ENCODE results near the gene NFATC1. TPM values are rescaled to one million over a fixed set of nuclear protein-coding genes. Genes with fewer than 3 reads are reported as not detected.

NFATC1 gene
- total RNA-seq, 1 donor from 2014 or later = 103 TPM

DNA sequence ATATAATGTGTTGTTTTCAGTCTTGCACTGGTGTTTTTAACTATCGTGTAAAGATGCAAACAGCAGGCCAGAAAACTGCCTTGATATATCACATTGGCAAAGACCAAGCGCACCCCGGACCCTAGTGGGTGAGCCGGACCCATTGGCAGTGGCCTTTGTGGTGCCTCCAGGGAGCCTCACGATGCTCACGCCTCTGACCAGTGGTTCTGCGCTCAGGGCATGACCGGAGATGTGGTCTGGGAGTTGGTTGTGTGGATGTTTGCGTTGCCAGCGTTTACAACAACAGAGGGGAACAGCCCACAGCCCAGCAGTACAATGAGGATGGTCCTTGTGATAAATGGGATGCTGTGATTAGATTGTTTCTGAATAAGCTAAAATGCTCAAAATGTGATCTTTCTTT, 32.6 kb downstream of the NFATC1 start:
- no peak for DNase-seq (ENCODE audit: low spot score)
- intact Hi-C loops (cut with micrococcal nuclease) = no loop called here
- H3K36me3 Mint-ChIP-seq (ENCODE audit: low read depth) = peaks cover 18% of the 10 kb centered on the region
- H3K9me3 Mint-ChIP-seq = no peaks in the 10 kb centered on the region
- no peaks in the 10 kb centered on the region for H3K27me3 Mint-ChIP-seq (ENCODE audit: insufficient read depth)
- H3K4me3 Mint-ChIP-seq = no peak overlapping the region
- H3K27ac Mint-ChIP-seq = no peak overlapping the region
- H3K4me1 Mint-ChIP-seq (ENCODE audit: low read depth) = peaks cover 20% of the 10 kb centered on the region

- Mint-ChIP-seq H3K9me3 (no peaks in the 10 kb centered on the region), H3K4me1 (ENCODE audit: low read depth) (peaks cover 19% of the 10 kb centered on the region), H3K27me3 (ENCODE audit: insufficient read depth) (no peaks in the 10 kb centered on the region), H3K4me3 (no peak overlapping the region), H3K36me3 (ENCODE audit: low read depth) (peaks cover 17% of the 10 kb centered on the region), H3K27ac (no peak overlapping the region)
- no peak for DNase-seq (ENCODE audit: low spot score)
- intact Hi-C loops (cut with micrococcal nuclease) = no loop called here
These were observed 33.7 kb downstream of the NFATC1 start for GRCh38 chr18:79429381-79429780.

- H3K9me3 Mint-ChIP-seq = no peaks in the 10 kb centered on the region
- H3K36me3 Mint-ChIP-seq (ENCODE audit: low read depth) = peaks cover 14% of the 10 kb centered on the region
These were observed 34.1 kb downstream of the NFATC1 start for GRCh38 chr18:79429785-79430281.

DNA sequence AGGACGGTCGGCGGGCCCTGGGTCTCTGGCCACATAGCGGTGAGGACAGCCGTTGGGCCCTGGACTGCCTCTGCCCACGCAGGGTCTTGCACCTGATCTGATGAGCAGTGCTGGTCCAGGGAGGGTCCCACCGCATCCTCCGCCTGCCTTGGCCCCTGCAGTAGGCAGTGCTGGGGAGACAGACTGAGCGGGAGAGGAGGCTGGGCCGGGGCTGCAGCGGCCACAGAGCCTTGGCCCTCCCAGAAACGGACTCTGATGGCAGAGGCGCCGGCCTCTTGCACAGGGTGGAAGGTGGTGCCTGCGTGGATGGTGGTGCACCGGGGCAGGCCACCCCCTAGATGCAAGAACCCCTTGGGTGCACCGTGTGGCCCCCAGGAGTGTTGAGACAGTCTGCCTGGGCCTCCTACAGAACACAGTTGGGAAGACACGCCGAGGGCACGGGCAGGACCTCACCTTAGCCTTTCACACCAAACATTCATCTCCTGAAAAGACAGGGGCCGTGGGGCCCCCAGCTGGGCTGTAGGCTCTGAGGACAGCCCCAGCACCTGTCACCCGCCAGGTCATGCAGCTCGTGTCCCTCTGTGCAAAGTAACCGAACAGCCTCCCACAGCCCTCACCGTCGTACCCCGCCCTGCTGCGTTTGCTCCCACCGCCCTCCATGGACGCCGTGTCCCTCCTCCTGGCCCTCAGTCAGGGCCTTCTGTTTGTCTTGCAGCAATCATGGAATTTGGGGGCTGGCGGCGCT, 36.8 kb downstream of the NFATC1 start:
- H3K36me3 Mint-ChIP-seq (ENCODE audit: low read depth) = peaks cover 12% of the 10 kb centered on the region
- no peaks in the 10 kb centered on the region for H3K9me3 Mint-ChIP-seq
- peaks cover 10% of the 10 kb centered on the region for H3K4me1 Mint-ChIP-seq (ENCODE audit: low read depth)
- no peak overlapping the region for H3K27ac Mint-ChIP-seq
- no peaks in the 10 kb centered on the region for H3K27me3 Mint-ChIP-seq (ENCODE audit: insufficient read depth)
- intact Hi-C loops (cut with micrococcal nuclease) = no loop called here
- H3K4me3 Mint-ChIP-seq = no peak overlapping the region
- no peak for DNase-seq (ENCODE audit: low spot score)

More at GRCh38 chr18:79429785-79430281, 34.1 kb downstream of the NFATC1 start:
- no peaks in the 10 kb centered on the region for H3K27me3 Mint-ChIP-seq (ENCODE audit: insufficient read depth)
- DNase-seq (ENCODE audit: low spot score) = no peak
- intact Hi-C loops (cut with micrococcal nuclease) = no loop called here
- no peak overlapping the region for H3K4me3 Mint-ChIP-seq
- H3K4me1 Mint-ChIP-seq (ENCODE audit: low read depth) = peaks cover 14% of the 10 kb centered on the region
- no peak overlapping the region for H3K27ac Mint-ChIP-seq

DNA sequence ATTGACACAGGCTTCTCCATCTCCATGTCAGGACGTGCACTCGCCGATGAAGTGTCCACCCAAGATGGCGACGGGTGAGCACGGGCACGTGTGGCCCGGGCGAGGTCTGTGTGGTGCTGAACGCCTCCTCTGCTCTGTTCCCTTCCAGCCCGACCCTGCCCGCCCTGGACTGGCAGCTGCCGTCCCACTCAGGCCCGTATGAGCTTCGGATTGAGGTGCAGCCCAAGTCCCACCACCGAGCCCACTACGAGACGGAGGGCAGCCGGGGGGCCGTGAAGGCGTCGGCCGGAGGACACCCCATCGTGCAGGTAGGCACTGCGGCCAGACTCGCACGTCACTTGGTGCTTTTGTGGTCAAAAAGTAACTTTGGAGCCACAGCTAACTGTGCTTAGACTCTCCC, 37.7 kb downstream of the NFATC1 start:
- intact Hi-C loops (cut with micrococcal nuclease) = no loop called here
- H3K4me1 Mint-ChIP-seq (ENCODE audit: low read depth) = peaks cover 10% of the 10 kb centered on the region

DNA sequence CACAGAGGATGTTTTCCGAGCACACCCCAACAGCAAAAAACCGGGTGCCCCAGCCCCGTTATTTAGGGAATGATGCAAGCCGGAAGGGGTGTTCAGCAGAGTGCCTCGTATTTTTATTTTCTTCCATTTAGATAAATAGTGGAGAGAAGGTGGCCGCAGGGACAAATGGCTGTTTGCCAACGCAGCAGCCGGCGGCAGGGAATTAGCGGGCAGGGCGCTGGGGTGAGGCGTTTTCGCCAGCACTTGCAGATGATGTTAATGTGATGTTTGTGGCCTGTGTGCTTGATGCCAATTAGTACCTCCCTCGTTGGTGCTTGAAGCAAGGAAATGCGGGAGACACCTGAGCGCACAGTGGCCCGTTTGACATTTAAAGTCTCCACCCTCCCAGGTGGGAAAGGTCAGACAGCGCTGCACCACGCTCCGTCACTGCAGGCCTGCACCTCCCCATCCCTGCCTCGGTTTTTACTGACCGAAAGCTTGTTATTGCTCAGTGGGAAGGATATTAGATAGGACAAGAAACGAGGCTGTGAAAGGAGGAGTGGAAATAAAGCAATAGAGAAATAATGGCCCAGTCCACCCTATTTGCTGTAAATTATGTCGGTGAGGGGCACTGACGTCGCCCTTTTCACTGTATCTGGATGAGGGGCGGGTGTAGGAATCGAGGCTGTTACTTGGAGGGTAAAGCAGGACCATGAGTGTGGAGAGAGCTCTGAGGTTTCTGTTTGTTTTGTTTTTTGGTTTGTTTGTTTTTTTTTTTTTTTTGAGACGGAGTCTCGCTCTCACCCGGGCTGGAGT, 39.1 kb downstream of the NFATC1 start:
- H3K9me3 Mint-ChIP-seq = no peaks in the 10 kb centered on the region
- intact Hi-C loops (cut with micrococcal nuclease) = loop anchor here (5.0 kb wide), 1 partner anchor 38 kb away; the partner anchor contains the start of gene NFATC1
- no peak overlapping the region for H3K4me3 Mint-ChIP-seq
- peaks cover 11% of the 10 kb centered on the region for H3K4me1 Mint-ChIP-seq (ENCODE audit: low read depth)
- H3K27me3 Mint-ChIP-seq (ENCODE audit: insufficient read depth) = no peaks in the 10 kb centered on the region
- H3K36me3 Mint-ChIP-seq (ENCODE audit: low read depth) = peaks cover 22% of the 10 kb centered on the region
- no peak overlapping the region for H3K27ac Mint-ChIP-seq
- DNase-seq (ENCODE audit: low spot score) = no peak

More for the DNA sequence above, 37.7 kb downstream of the NFATC1 start:
- no peak overlapping the region for H3K27ac Mint-ChIP-seq
- no peaks in the 10 kb centered on the region for H3K9me3 Mint-ChIP-seq
- no peaks in the 10 kb centered on the region for H3K27me3 Mint-ChIP-seq (ENCODE audit: insufficient read depth)
- H3K36me3 Mint-ChIP-seq (ENCODE audit: low read depth) = peaks cover 16% of the 10 kb centered on the region
- no peak overlapping the region for H3K4me3 Mint-ChIP-seq
- no peak for DNase-seq (ENCODE audit: low spot score)

GRCh38 chr18:79436556-79437275, 41.0 kb downstream of the NFATC1 start:
- peaks cover 26% of the 10 kb centered on the region for H3K36me3 Mint-ChIP-seq (ENCODE audit: low read depth)
- no peaks in the 10 kb centered on the region for H3K9me3 Mint-ChIP-seq
- intact Hi-C loops (cut with micrococcal nuclease) = loop anchor here (5.0 kb wide), 1 partner anchor 39 kb away; the partner anchor contains the start of gene NFATC1
- H3K27ac Mint-ChIP-seq = no peak overlapping the region
- peaks cover 9% of the 10 kb centered on the region for H3K4me1 Mint-ChIP-seq (ENCODE audit: low read depth)
- no peak overlapping the region for H3K4me3 Mint-ChIP-seq
- no peaks in the 10 kb centered on the region for H3K27me3 Mint-ChIP-seq (ENCODE audit: insufficient read depth)
- no peak for DNase-seq (ENCODE audit: low spot score)

DNA sequence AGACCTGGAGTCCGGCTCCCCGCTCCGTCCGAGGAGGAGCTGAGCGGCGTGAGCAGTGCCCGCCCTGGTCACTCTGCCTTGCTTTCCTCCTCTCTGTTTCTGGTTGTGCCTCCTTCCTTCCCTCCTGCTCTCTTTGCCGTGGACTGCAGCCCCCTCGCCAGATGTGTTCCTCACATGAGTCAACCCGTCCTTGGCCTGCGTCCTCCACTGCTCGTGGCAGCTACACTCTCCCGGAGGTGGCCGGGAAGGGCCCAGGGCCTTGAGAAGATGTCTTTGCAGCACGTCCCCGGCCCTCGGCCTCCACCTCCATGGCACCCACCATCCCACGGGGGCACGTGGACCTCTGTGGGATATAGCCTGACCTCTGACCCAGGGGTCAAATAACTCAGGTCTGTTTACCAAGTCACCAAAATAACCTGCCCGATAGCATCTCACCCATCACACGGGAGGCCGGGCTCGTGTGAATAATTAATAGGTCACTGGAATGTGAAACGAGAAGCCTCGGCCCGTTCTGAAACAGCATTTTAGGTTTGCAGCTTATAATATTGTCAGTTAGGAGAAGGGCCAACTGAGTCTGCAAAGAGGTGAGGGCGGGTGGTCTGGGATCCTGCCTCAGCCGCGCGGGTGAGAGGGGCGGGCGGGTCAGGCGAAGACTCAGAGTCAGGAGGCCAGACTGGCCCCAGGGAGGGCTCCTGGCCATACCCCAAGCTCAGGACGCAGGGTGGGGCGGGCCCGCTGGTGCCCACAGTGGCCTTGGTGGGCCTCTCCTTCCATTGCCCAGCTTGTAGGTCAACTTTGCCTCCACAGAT, 42.6 kb downstream of the NFATC1 start:
- peaks cover 9% of the 10 kb centered on the region for H3K4me1 Mint-ChIP-seq (ENCODE audit: low read depth)
- H3K27me3 Mint-ChIP-seq (ENCODE audit: insufficient read depth) = no peaks in the 10 kb centered on the region
- peaks cover 23% of the 10 kb centered on the region for H3K36me3 Mint-ChIP-seq (ENCODE audit: low read depth)
- H3K4me3 Mint-ChIP-seq = no peak overlapping the region
- H3K9me3 Mint-ChIP-seq = no peaks in the 10 kb centered on the region
- DNase-seq (ENCODE audit: low spot score) = no peak
- H3K27ac Mint-ChIP-seq = no peak overlapping the region
- intact Hi-C loops (cut with micrococcal nuclease) = loop anchor here (5.0 kb wide), 1 partner anchor 41 kb away; the partner anchor contains the start of gene NFATC1

DNA sequence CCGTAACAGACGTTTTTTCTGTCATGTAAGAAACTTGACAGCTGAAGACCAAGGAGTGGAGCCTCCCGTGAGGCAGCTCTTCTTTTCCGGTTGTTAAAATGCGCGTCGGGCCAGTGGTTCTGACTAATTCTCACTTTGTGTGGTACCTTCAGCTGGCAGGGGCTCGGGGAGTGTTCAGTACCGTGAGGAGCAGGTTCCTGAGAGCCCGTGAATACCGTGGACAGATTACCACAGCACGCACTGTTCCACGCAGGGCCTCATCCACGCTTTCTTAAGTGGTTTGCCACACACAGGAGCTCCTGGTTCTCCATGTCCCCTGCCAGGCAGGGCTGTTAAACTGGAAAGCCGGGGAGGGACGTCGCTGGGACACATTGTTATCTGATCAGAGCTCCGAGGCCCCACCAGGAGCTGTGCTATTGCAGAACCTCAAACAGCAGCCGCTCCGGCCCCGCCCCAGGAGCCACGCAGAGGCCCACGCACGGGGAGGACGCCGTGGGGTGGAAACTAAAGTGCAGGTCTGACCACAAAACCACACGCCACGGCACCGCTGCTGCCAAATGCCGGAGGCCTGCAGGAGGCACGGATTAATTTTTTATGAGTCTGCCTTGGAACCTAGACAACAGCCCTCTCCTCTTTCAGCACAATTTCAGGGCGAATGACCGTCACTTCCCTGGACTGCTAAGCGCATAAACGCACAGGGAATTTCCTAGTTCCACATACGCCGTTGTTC, 43.3 kb downstream of the NFATC1 start:
- Mint-ChIP-seq H3K4me3 (no peak overlapping the region), H3K27me3 (ENCODE audit: insufficient read depth) (no peaks in the 10 kb centered on the region), H3K9me3 (no peaks in the 10 kb centered on the region), H3K27ac (peak overlapping the region; percentile 48), H3K4me1 (ENCODE audit: low read depth) (peaks cover 9% of the 10 kb centered on the region), H3K36me3 (ENCODE audit: low read depth) (peaks cover 23% of the 10 kb centered on the region)
- DNase-seq (ENCODE audit: low spot score) = no peak
- intact Hi-C loops (cut with micrococcal nuclease) = loop anchor here (1.0 to 5.0 kb wide), 2 partner anchors 42 to 84 kb away; partner anchors contain the start of gene NFATC1

DNA sequence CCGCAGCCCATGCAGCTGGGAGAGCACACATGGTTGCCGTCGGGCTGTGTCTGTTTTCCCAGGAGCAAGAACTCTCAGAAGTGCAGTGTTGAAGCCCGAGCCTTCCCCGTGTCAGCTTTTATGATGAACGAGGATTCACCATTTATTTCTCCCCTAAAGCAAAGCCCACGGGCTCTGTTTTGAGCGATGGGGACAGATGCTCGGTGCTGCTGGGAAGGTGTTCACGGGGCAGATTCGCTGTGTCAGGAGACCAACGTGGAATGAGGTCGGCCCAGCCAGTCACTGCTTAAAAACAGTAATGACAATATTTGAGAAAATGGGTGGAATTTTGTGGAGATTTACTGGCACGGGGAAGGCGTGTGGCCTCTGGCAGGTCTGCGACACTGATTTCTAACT, 43.9 kb downstream of the NFATC1 start:
- H3K4me1 Mint-ChIP-seq (ENCODE audit: low read depth) = peaks cover 9% of the 10 kb centered on the region
- no peak overlapping the region for H3K27ac Mint-ChIP-seq
- H3K9me3 Mint-ChIP-seq = no peaks in the 10 kb centered on the region
- DNase-seq (ENCODE audit: low spot score) = no peak
- H3K4me3 Mint-ChIP-seq = no peak overlapping the region
- peaks cover 23% of the 10 kb centered on the region for H3K36me3 Mint-ChIP-seq (ENCODE audit: low read depth)
- intact Hi-C loops (cut with micrococcal nuclease) = loop anchor here (1.0 to 5.0 kb wide), 2 partner anchors 42 to 84 kb away; partner anchors contain the start of gene NFATC1
- H3K27me3 Mint-ChIP-seq (ENCODE audit: insufficient read depth) = no peaks in the 10 kb centered on the region

DNA sequence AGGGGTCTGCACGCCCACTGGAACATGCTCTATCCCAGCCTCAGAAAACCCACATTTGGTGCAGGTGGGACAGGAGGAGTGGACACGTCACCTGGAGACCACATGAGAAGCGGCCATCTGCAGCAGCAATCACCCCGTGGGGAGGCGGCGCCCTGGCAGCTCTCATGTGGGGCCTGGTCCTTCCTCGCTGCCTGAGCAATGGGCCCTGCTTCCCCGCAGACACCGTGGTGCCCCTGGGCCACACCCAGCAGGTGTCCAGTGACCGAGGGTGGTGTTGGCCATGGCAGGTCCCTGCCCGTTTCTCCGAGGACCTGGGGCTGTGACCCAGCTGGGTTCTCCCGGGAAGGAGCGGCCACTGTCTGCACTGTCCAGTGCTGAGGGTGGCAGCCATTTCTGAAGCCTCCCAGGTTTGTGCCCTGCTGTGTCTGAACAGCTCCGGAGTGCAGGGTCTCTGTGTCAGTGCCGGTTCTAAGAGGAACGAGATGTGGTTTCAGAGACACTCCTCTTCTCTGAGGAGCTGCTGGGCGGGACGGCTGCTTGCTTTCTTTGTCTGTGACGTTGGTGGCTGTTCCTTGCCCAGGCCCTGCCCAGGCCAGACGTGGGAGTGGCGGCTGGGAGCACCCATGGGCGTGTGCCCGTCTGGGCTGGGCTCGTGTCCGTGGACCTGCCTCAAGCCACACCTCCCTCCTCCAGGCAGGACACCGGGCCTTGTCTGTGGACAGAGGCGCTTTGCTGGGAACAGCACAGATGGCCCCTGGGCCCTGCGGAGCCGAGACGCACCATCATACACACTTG, 44.8 kb downstream of the NFATC1 start:
- no peak for DNase-seq (ENCODE audit: low spot score)
- no peak overlapping the region for H3K27ac Mint-ChIP-seq
- intact Hi-C loops (cut with micrococcal nuclease) = no loop called here
- H3K9me3 Mint-ChIP-seq = no peaks in the 10 kb centered on the region
- no peak overlapping the region for H3K4me3 Mint-ChIP-seq
- no peaks in the 10 kb centered on the region for H3K27me3 Mint-ChIP-seq (ENCODE audit: insufficient read depth)
- H3K36me3 Mint-ChIP-seq (ENCODE audit: low read depth) = peaks cover 22% of the 10 kb centered on the region
- H3K4me1 Mint-ChIP-seq (ENCODE audit: low read depth) = peaks cover 9% of the 10 kb centered on the region

All from activated T-helper 1 cell treated with anti-CD3 and anti-CD28 coated beads, Interleukin-12 subunit alpha, Interleukin-12 subunit beta, Interleukin-2, Interleukin-4 antibody, amounts not matched to agents 30 ng/mL and 10 ng/mL and 1 ng/mL, durations not matched to agents 14 hours and 24 hours and 36 hours (primary cell).